NCI-H1694 (cell line): ENCODE data around the gene CDH4.
"Not testable (repeated sequence)": the region's sequence is repeated elsewhere in the genome, so short reads cannot be mapped to it uniquely, and the experiment has no call there.

ENCODE experiments used
- DNase-seq: peaks from one replicate; lab custom pipeline; 2025; lab: John Stamatoyannopoulos, UW

CDH4 gene

GRCh38 chr20:61439251-61439650 lies 187.2 kb downstream of the CDH4 start:
- DNase-seq, result no peak

- DNase-seq, result no peak
Measured at GRCh38 chr20:61440548-61441055, 188.5 kb downstream of the CDH4 start.

- DNase-seq, result no peak
Measured at GRCh38 chr20:61441537-61441936, 189.5 kb downstream of the CDH4 start.

GRCh38 chr20:61442075-61442670 lies 190.1 kb downstream of the CDH4 start:
- DNase-seq, result no peak

- no peak for DNase-seq
Measured at GRCh38 chr20:61442718-61443117, 190.7 kb downstream of the CDH4 start.

- no peak for DNase-seq
Measured at GRCh38 chr20:61443443-61444126, 191.5 kb downstream of the CDH4 start.

- DNase-seq, result no peak
Measured at GRCh38 chr20:61444637-61445036, 192.6 kb downstream of the CDH4 start.

GRCh38 chr20:61445138-61445537 lies 193.1 kb downstream of the CDH4 start:
- DNase-seq, result no peak

- no peak for DNase-seq
Measured at GRCh38 chr20:61445741-61446140, 193.7 kb downstream of the CDH4 start.

- no peak for DNase-seq
Measured at GRCh38 chr20:61447952-61448351, 195.9 kb downstream of the CDH4 start.

- DNase-seq, result no peak
Measured at GRCh38 chr20:61448386-61448785, 196.3 kb downstream of the CDH4 start.

- DNase-seq, result no peak
Measured at GRCh38 chr20:61449057-61449609, 197.1 kb downstream of the CDH4 start.

GRCh38 chr20:61449916-61450315 lies 197.9 kb downstream of the CDH4 start:
- DNase-seq, result no peak

- DNase-seq, result no peak
Measured at GRCh38 chr20:61450549-61450948, 198.5 kb downstream of the CDH4 start.

- DNase-seq, result no peak
Measured at GRCh38 chr20:61451009-61451408, 198.9 kb downstream of the CDH4 start.

- no peak for DNase-seq
Measured at GRCh38 chr20:61451953-61452352, 199.9 kb downstream of the CDH4 start.

GRCh38 chr20:61453219-61453618 lies 201.2 kb downstream of the CDH4 start:
- DNase-seq, result no peak

GRCh38 chr20:61453623-61454022 lies 201.6 kb downstream of the CDH4 start:
- not testable (repeated sequence) for DNase-seq

- DNase-seq, result no peak
Measured at GRCh38 chr20:61454053-61454452, 202.0 kb downstream of the CDH4 start.

- no peak for DNase-seq
Measured at GRCh38 chr20:61455508-61456215, 203.6 kb downstream of the CDH4 start.

GRCh38 chr20:61457725-61458124 lies 205.7 kb downstream of the CDH4 start:
- no peak for DNase-seq

GRCh38 chr20:61458146-61458746 lies 206.2 kb downstream of the CDH4 start:
- DNase-seq, result no peak
